Smooth muscle cell (in vitro differentiated cells): ENCODE measurements around the gene THYN1. TPM values are rescaled to one million over a fixed set of nuclear protein-coding genes. Genes with fewer than 3 reads are reported as not detected.
A peak's percentile ranks its signal among the peaks of the same experiment; 100 is the strongest.

Source experiments
- DNase-seq: peaks from one replicate; lab custom pipeline; 2025; ENCODE audit not compliant: unreplicated experiment; lab: John Stamatoyannopoulos, UW
- H2AFZ ChIP-seq: fragments of 200-600 bp; sonication (generic); 2 replicates; pipeline ENCODE4 v1.6.0; 2016; ENCODE audit warnings: antibody characterized with exemption, low read depth, mild to moderate bottlenecking
- H3F3A ChIP-seq: fragments of 200-600 bp; sonication (generic); 2 replicates; pipeline ENCODE4 v1.6.0; 2017; ENCODE audit warnings: antibody characterized with exemption, low read depth
- H3K27ac ChIP-seq: fragments of 200-600 bp; sonication (generic); 2 replicates; pipeline ENCODE4 v1.5.1; 2016; ENCODE audit warnings: low read depth, mild to moderate bottlenecking
- H3K27me3 ChIP-seq: fragments of 200-600 bp; sonication (generic); 2 replicates; pipeline ENCODE4 v1.6.1; 2016; ENCODE audit warnings: low read depth, mild to moderate bottlenecking
- H3K36me3 ChIP-seq: fragments of 200-600 bp; sonication (generic); 2 replicates; pipeline ENCODE4 v1.5.1; 2016; ENCODE audit warnings: low read depth
- H3K4me1 ChIP-seq: fragments of 200-600 bp; sonication (generic); 2 replicates; pipeline ENCODE4 v1.5.1; 2016; ENCODE audit warnings: low read depth
- H3K4me2 ChIP-seq: fragments of 200-600 bp; sonication (generic); 2 replicates; pipeline ENCODE4 v1.6.0; 2016; ENCODE audit warnings: mild to moderate bottlenecking
- H3K4me3 ChIP-seq: fragments of 200-600 bp; sonication (generic); 2 replicates; pipeline ENCODE4 v1.5.1; 2016; ENCODE audit warnings: mild to moderate bottlenecking
- H3K79me2 ChIP-seq: fragments of 200-600 bp; sonication (generic); 2 replicates; pipeline ENCODE4 v1.6.0; 2016; ENCODE audit warnings: low read depth, mild to moderate bottlenecking
- H3K9ac ChIP-seq: fragments of 200-600 bp; sonication (generic); 2 replicates; pipeline ENCODE4 v1.6.0; 2016; ENCODE audit warnings: low read depth
- H3K9me3 ChIP-seq: fragments of 200-600 bp; sonication (generic); replicated peaks from 2 replicates; pipeline ENCODE4 v1.5.1; 2016; ENCODE audit warnings: low read depth
- H4K20me1 ChIP-seq: fragments of 200-600 bp; sonication (generic); 2 replicates; pipeline ENCODE4 v1.6.0; 2016; ENCODE audit warnings: low read depth
- CTCF ChIP-seq: fragments of 200-600 bp; sonication (generic); IDR thresholded peaks from 2 replicates; pipeline ENCODE4 v1.5.1; 2017; ENCODE audit warnings: borderline replicate concordance, mild to moderate bottlenecking, antibody characterized with exemption; ENCODE audit not compliant: insufficient read depth, poor library complexity, severe bottlenecking
- WGBS: methylation state at CpG from one replicate; pipeline ENCODE4 v1.1.7; 2016; ENCODE audit warnings: low lambda C conversion rate; 5-methylcytosine and 5-hydroxymethylcytosine counted together
- polyA plus RNA-seq: library from polyadenylated mRNA; unstranded; fragments of >200 nt; fragmentation: Nextera tagmentation; extraction: Ambion mirVana; gene quantifications from 2 replicates; pipeline ENCODE4 v1.2.1, GENCODE V29; 2016
- total RNA-seq: library from RNA; depleted of rRNA; stranded (reverse); fragments of >200 nt; gene quantifications from 2 replicates; pipeline ENCODE4 v1.2.3, GENCODE V29; 2014

Gene THYN1
- total and polyA plus RNA-seq, 2 experiments from 2014 or later = 41.3 to 49.7 TPM

GRCh38 chr11:134266841-134267251 lies 13.7 kb upstream of the THYN1 start:
- no peak overlapping the region for H3K27ac ChIP-seq
- 27% methylated on average over 3 of the region's 3 CpGs for WGBS
- DNase-seq = no peak

GRCh38 chr11:134266440-134266839 lies 13.3 kb upstream of the THYN1 start:
- Histone ChIP-seq H3F3A (no peaks in the 10 kb centered on the region), H4K20me1 (no peaks in the 10 kb centered on the region), H3K9me3 (no peaks in the 10 kb centered on the region), H3K27ac (no peak overlapping the region), H3K9ac (no peak overlapping the region), H3K36me3 (no peaks in the 10 kb centered on the region), H3K27me3 (peaks cover 12% of the 10 kb centered on the region), H3K4me1 (no peaks in the 10 kb centered on the region), H3K4me3 (no peak overlapping the region), H3K4me2 (peak overlapping the region; percentile 46), H3K79me2 (no peaks in the 10 kb centered on the region), H2AFZ (no peak overlapping the region)
- WGBS = 62% methylated on average over 5 of the region's 5 CpGs
- no peak for DNase-seq
- TF ChIP-seq CTCF = no peak

More at GRCh38 chr11:134266841-134267251, 13.7 kb upstream of the THYN1 start:
- H3K4me3 ChIP-seq = no peak overlapping the region
- H3F3A ChIP-seq = no peaks in the 10 kb centered on the region
- no peaks in the 10 kb centered on the region for H3K9me3 ChIP-seq
- peaks cover 12% of the 10 kb centered on the region for H3K27me3 ChIP-seq
- peak overlapping the region; percentile 46 for H3K4me2 ChIP-seq
- no peak overlapping the region for H3K9ac ChIP-seq
- no peaks in the 10 kb centered on the region for H3K4me1 ChIP-seq
- no peaks in the 10 kb centered on the region for H4K20me1 ChIP-seq
- no peak for TF ChIP-seq CTCF
- H3K79me2 ChIP-seq = no peaks in the 10 kb centered on the region
- H3K36me3 ChIP-seq = no peaks in the 10 kb centered on the region
- H2AFZ ChIP-seq = no peak overlapping the region

GRCh38 chr11:134264966-134265764 lies 12.0 kb upstream of the THYN1 start:
- Histone ChIP-seq H3K27ac (no peak overlapping the region), H4K20me1 (no peaks in the 10 kb centered on the region), H3K4me1 (no peaks in the 10 kb centered on the region), H3K4me2 (no peak overlapping the region), H3F3A (no peaks in the 10 kb centered on the region), H2AFZ (no peak overlapping the region), H3K9me3 (no peaks in the 10 kb centered on the region), H3K27me3 (peaks cover 5% of the 10 kb centered on the region), H3K79me2 (no peaks in the 10 kb centered on the region), H3K4me3 (no peak overlapping the region), H3K9ac (no peak overlapping the region), H3K36me3 (no peaks in the 10 kb centered on the region)
- no peak for DNase-seq
- 94% methylated on average over 7 of the region's 7 CpGs for WGBS
- no peak for TF ChIP-seq CTCF
